Endothelial cell of umbilical vein (primary cell): Measurements from ENCODE around the gene CCDC184. TPM values are rescaled to one million over a fixed set of nuclear protein-coding genes. Genes with fewer than 3 reads are reported as not detected.
A peak's percentile ranks its signal among the peaks of the same experiment; 100 is the strongest.

Experiments used
- BruUV-seq: library from RNA; stranded (reverse); fragments of 400-500 nt; replicated peaks from 2 replicates; lab custom pipeline; 2021; lab: Mats Ljungman, UMichigan
- CTCF ChIA-PET: fragments of 300-600, 350-600 bp; sonication (Branson Sonifier 250); formaldehyde crosslinking; loops from one replicate; lab custom pipeline; 2021; ENCODE audit warnings: antibody characterized with exemption, inconsistent platforms; lab: Charles Lee
- POLR2A ChIA-PET: fragments of 300-600, 350-600 bp; sonication (Branson Sonifier 250); formaldehyde crosslinking; loops from one replicate; lab custom pipeline; 2021; ENCODE audit warnings: antibody characterized with exemption, inconsistent platforms; lab: Charles Lee
- DNase-seq: peaks from one replicate; pipeline ENCODE4 v3.0.0-alpha.2; 2011; ENCODE audit warnings: low read depth, low spot score
- FAIRE-seq: peaks from 2 replicates; lab custom pipeline; 2011; peaks lifted over from hg19 to GRCh38; lab: Jason Lieb, UNC
- H2AFZ ChIP-seq: 2 replicates; pipeline ENCODE4 v1.6.0; 2012; ENCODE audit warnings: low read depth, low read length, control low read depth, inconsistent platforms
- H3K27ac ChIP-seq: 2 replicates; pipeline ENCODE4 v1.5.1; 2011; ENCODE audit warnings: low read depth, mild to moderate bottlenecking, control low read depth, low read length, moderate library complexity; ENCODE audit not compliant: insufficient read depth
- H3K27me3 ChIP-seq, 2 experiments: 2 replicates each; pipeline versions ENCODE4 v1.6.0 to v1.6.1; 2011; ENCODE audit warnings: low read length in 2 of 2, mixed read lengths in 1 of 2; ENCODE audit not compliant: control insufficient read depth in 2 of 2, insufficient read depth in 2 of 2
- H3K36me3 ChIP-seq, 2 experiments: 2 replicates in 1 of 2; 3 replicates in 1 of 2; pipeline ENCODE4 v1.5.1; 2011; ENCODE audit warnings: low read length in 2 of 2, mild to moderate bottlenecking in 1 of 2, moderate library complexity in 1 of 2; ENCODE audit not compliant: control insufficient read depth in 2 of 2, insufficient read depth in 2 of 2; ENCODE audit errors: extremely low read depth in 1 of 2
- H3K4me1 ChIP-seq: 3 replicates; pipeline ENCODE4 v1.5.1; 2011; ENCODE audit warnings: mild to moderate bottlenecking, low read length; ENCODE audit not compliant: control insufficient read depth, insufficient read depth; ENCODE audit errors: extremely low read depth
- H3K4me2 ChIP-seq: 2 replicates; pipeline ENCODE4 v1.6.1; 2011; ENCODE audit warnings: low read length, control low read depth, mixed read lengths; ENCODE audit not compliant: insufficient read depth
- H3K4me3 ChIP-seq, 3 experiments: fragments of 200-600 bp in 1 of 3; sonication (generic), shearing (Covaris generic) in 1 of 3; replicated peaks in 1 of 3; 2 replicates each; pipeline ENCODE4 v1.5.1; 2011 to 2016; ENCODE audit warnings: control low read depth in 3 of 3, low read length in 3 of 3, mild to moderate bottlenecking in 2 of 3, inconsistent platforms in 1 of 3, low read depth in 1 of 3, moderate library complexity in 1 of 3; ENCODE audit not compliant: insufficient read depth in 1 of 3
- H3K79me2 ChIP-seq: 2 replicates; pipeline ENCODE4 v1.6.0; 2012; ENCODE audit warnings: low read length, inconsistent platforms; ENCODE audit not compliant: control insufficient read depth, insufficient read depth
- H3K9ac ChIP-seq: replicated peaks from 2 replicates; pipeline ENCODE3; 2011; ENCODE audit warnings: low read length, control low read depth; ENCODE audit not compliant: insufficient read depth; ENCODE audit errors: extremely low read depth
- H3K9me1 ChIP-seq: replicated peaks from 3 replicates; pipeline ENCODE4 v1.6.0; 2011; ENCODE audit warnings: mild to moderate bottlenecking, low read length; ENCODE audit not compliant: control insufficient read depth, insufficient read depth; ENCODE audit errors: extremely low read depth
- H3K9me3 ChIP-seq: replicated peaks from 2 replicates; pipeline ENCODE4 v1.5.1; 2012; ENCODE audit warnings: low read length, inconsistent platforms; ENCODE audit not compliant: control insufficient read depth, insufficient read depth
- H4K20me1 ChIP-seq: replicated peaks from 2 replicates; pipeline ENCODE3; 2011; ENCODE audit warnings: mild to moderate bottlenecking, low read length; ENCODE audit not compliant: control insufficient read depth, insufficient read depth; ENCODE audit errors: extremely low read depth
- CTCF ChIP-seq, 2 donors: IDR thresholded peaks; 1 replicate in 1 of 2; 2 replicates in 1 of 2; pipeline ENCODE4 v1.5.1; 2011; ENCODE audit warnings: low read length in 2 of 2, mild to moderate bottlenecking in 2 of 2, moderate library complexity in 2 of 2, control low read depth in 1 of 2, inconsistent platforms in 1 of 2, low read depth in 1 of 2; ENCODE audit not compliant: insufficient read depth in 1 of 2; ENCODE audit errors: extremely low read depth in 1 of 2
- EZH2 ChIP-seq: IDR thresholded peaks from 2 replicates; pipeline ENCODE4 v1.6.1; 2012; ENCODE audit warnings: borderline replicate concordance, low read depth, mild to moderate bottlenecking, moderate library complexity, low read length, inconsistent platforms; ENCODE audit not compliant: severe bottlenecking
- FOS ChIP-seq: IDR thresholded peaks from 2 replicates; pipeline ENCODE4 v1.6.1; 2011; ENCODE audit warnings: mild to moderate bottlenecking, low read length, moderate library complexity, borderline replicate concordance; ENCODE audit not compliant: insufficient read depth
- GATA2 ChIP-seq: IDR thresholded peaks from 2 replicates; pipeline ENCODE4 v1.7.0; 2011; ENCODE audit warnings: low read depth, mild to moderate bottlenecking, moderate library complexity, mixed read lengths, low read length; ENCODE audit not compliant: insufficient read length, insufficient read depth
- JUN ChIP-seq: IDR thresholded peaks from 2 replicates; pipeline ENCODE4 v1.6.1; 2011; ENCODE audit warnings: borderline replicate concordance, low read depth; ENCODE audit not compliant: insufficient read length, insufficient read depth
- MAX ChIP-seq: IDR thresholded peaks from 2 replicates; pipeline ENCODE4 v1.6.1; 2011; ENCODE audit not compliant: insufficient read depth, insufficient read length
- MYC ChIP-seq: IDR thresholded peaks from one replicate; pipeline ENCODE4 v1.6.1; 2011; ENCODE audit warnings: mild to moderate bottlenecking, low read depth, low read length
- POLR2A ChIP-seq: IDR thresholded peaks from 2 replicates; pipeline ENCODE4 v1.6.1; 2012; ENCODE audit warnings: low read depth, mild to moderate bottlenecking, control low read depth, low read length
- POLR2AphosphoS5 ChIP-seq: IDR thresholded peaks from 2 replicates; pipeline ENCODE4 v1.6.1; 2012; ENCODE audit warnings: low read depth, mild to moderate bottlenecking, control low read depth, low read length, moderate library complexity; ENCODE audit not compliant: insufficient read depth
- dilution Hi-C: fragments of 300-500 bp; cut with MboI; formaldehyde crosslinking; loops from one replicate; pipeline ENCODE4 v1.15.0; 2019; ENCODE audit warnings: low sequenced_read_pairs; ENCODE audit not compliant: extremely low pct_ligation_motif_present
- intact Hi-C: fragments of 100-400 bp; cut with micrococcal nuclease; formaldehyde crosslinking; loops from one replicate; pipeline ENCODE4 v1.10.0; 2022
- polyA plus RNA-seq, 4 experiments: library from polyadenylated mRNA; depleted of rRNA in 3 of 4; stranded (reverse) in 3 of 4; unstranded in 1 of 4; fragments of >200 nt; gene quantifications; 2 replicates each; pipeline versions ENCODE4 v1.2.1 to v1.2.3, GENCODE V29; 2011 to 2012; ENCODE audit warnings: missing spikeins in 1 of 4
- total RNA-seq: library from RNA; stranded (reverse); gene quantifications from 2 replicates; pipeline ENCODE4 v1.2.3, GENCODE V29; 2021

The CCDC184 gene
- total and polyA plus RNA-seq, 2 donors (not counting 3 experiments of a cell fraction or from before 2014, with no cell fraction given), result 0.18 to 0.39 TPM

- no peaks in the 10 kb centered on the region for H4K20me1 ChIP-seq
- ChIA-PET CTCF (interaction anchor here (1.0 to 3.5 kb wide), 10 partner anchors 9 to 420 kb away, joined by 3 to 19 read pairs (median 12); partner anchors contain the start of genes ASB8, CCDC184, TMEM106C and VDR), POLR2A (no interaction called here)
- H3K4me2 ChIP-seq, result peak overlapping the region; percentile 99
- peak overlapping the region; percentile 89 for H3K9ac ChIP-seq
- H3K27me3 ChIP-seq, result peaks cover 0 to 14% of the 10 kb centered on the region in 2 experiments
- H3K79me2 ChIP-seq, result no peaks in the 10 kb centered on the region
- H3K9me3 ChIP-seq, result no peaks in the 10 kb centered on the region
- H3K36me3 ChIP-seq, result no peaks in the 10 kb centered on the region
- dilution Hi-C loops, result no loop called here
- BruUV-seq, result no TSS peak
- peak overlapping the region; percentile 86 for H2AFZ ChIP-seq
- DNase-seq, result no peak
- TF ChIP-seq MAX, result no peak
- no peak for TF ChIP-seq MYC
- TF ChIP-seq GATA2, result no peak
- TF ChIP-seq EZH2, result no peak
- TF ChIP-seq POLR2AphosphoS5, result no peak
- no peak for TF ChIP-seq POLR2A
- no peak for TF ChIP-seq CTCF (IDR thresholded peaks at IDR 0.05; ENCODE audit: extremely low read depth in 1 of 2, insufficient read depth in 1 of 2, low read depth in 1 of 2, low read length in 2 of 2)
- no peak for TF ChIP-seq JUN
- TF ChIP-seq FOS, result no peak
- peak overlapping the region; percentile 67 for H3K27ac ChIP-seq
- peak overlapping the region; percentile 19 to 71 (median 44) for H3K4me3 ChIP-seq
- no peak for FAIRE-seq
- intact Hi-C loops, result loop anchor here (1.0 to 10.0 kb wide), 4 partner anchors 15 to 256 kb away; partner anchors contain the start of genes CCDC184 and COL2A1
- H3K4me1 ChIP-seq, result peaks cover 10% of the 10 kb centered on the region
- H3K9me1 ChIP-seq, result no peaks in the 10 kb centered on the region
Measured at GRCh38 chr12:48198672-48198971, 15.2 kb downstream of the CCDC184 start.
